ENCODE results near the gene OVAAL. TPM values are rescaled to one million over a fixed set of nuclear protein-coding genes. Genes with fewer than 3 reads are reported as not detected.

OVAAL gene
- not detected for total RNA-seq

DNA sequence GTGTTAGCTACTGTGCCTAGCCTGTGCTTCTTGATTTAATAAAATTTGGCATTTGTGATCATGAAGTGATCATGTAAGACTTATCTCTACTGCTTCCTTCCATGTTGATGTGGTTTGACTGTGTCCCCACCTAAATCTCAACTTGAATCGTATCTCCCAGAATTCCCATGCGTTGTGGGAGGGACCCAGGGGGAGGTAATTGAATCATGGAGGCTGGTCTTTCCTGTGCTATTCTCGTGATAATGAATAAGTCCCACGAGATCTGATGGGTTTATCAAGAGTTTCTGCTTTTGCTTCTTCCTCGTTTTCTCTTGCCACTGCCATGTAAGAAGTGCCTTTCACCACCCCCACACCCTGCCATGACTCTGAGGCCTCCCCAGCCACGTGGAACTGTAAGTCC lies at the start of gene OVAAL:
Gene OVAAL, plus strand, starts transcription at position 301 of the 400 bp plus-strand sequence.
- no peak for TF ChIP-seq CTCF (IDR thresholded peaks at IDR 0.05)
- ATAC-seq (ENCODE audit: low FRiP score) (no peak), DNase-seq (ENCODE audit: low spot score) (no peak)

GRCh38 chr1:180510882-180511281 lies 47.9 kb upstream of the OVAAL start:
- ATAC-seq (ENCODE audit: low FRiP score) (no peak), DNase-seq (ENCODE audit: low spot score) (no peak)
- TF ChIP-seq CTCF (IDR thresholded peaks at IDR 0.05), result no peak

- ATAC-seq (ENCODE audit: low FRiP score), result no peak
- no peak for TF ChIP-seq CTCF (IDR thresholded peaks at IDR 0.05)
- DNase-seq (ENCODE audit: low spot score), result no peak
Observed at GRCh38 chr1:180513531-180513930, 45.2 kb upstream of the OVAAL start.

DNA sequence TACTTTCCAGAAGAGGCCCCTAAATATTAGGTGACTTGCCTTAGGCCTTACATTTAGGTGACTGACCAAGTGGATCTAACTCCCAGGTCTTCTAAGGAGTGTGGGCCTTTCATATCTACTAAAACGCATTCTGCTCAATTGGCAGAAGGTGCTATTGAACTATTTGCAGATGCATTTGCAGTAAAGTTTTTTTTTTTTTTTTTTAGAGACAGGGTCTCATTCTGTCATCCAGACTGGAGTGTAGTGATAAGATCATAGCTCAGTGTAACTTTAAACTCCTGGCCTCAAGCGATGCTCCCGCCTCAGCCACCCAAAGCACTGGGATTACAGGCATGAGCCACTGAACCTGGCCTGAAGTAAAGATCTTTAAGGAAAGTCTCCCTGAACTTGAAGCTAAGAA lies 43.4 kb upstream of the OVAAL start:
- no peak for ATAC-seq (ENCODE audit: low FRiP score)
- no peak for DNase-seq (ENCODE audit: low spot score)
- no peak for TF ChIP-seq CTCF (IDR thresholded peaks at IDR 0.05)

- no peak for DNase-seq (ENCODE audit: low spot score)
- peak in 2 of 3 donors; percentile 3 to 10 for TF ChIP-seq CTCF (IDR thresholded peaks at IDR 0.05)
- peak; percentile 88 for ATAC-seq (ENCODE audit: low FRiP score)
Observed at GRCh38 chr1:180515857-180516388, 42.8 kb upstream of the OVAAL start.

GRCh38 chr1:180519846-180520245 lies 38.9 kb upstream of the OVAAL start:
- no peak for ATAC-seq (ENCODE audit: low FRiP score)
- DNase-seq (ENCODE audit: low spot score), result no peak
- no peak for TF ChIP-seq CTCF (IDR thresholded peaks at IDR 0.05)

DNA sequence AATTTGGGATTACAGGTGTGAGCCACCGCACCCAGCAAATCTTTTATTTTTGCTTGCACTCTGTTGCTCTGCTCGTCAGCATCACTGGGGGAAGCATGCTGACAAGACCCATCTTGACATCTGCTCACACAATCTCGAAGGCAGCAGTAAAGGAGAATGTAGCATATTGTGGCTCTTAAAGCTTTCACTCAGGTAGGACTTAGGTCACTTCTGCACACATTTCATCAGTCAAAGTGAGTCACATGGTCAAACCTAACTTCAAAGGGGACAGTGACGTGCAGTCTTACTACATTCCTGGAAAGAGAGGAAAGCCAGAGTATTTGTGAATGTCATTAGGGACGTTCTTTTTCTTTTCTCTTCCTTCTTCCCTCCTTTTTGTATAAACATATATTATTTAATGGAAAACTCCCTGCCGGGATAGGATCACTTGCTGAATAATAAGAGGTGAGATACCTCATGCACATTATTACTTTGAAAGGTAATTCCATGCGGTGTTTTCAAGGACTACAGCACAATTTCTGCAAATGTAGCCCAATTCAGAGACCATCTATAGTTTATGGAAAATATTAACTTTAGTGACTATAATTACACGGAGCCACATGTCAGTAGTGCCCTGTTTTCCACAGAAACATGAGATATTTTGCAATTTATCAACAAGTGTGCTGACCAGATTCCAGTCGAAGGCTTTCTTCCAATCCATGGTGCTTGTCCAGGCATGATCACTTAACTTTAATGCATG lies 37.1 kb upstream of the OVAAL start:
- TF ChIP-seq CTCF (IDR thresholded peaks at IDR 0.05), result no peak
- DNase-seq (ENCODE audit: low spot score) (no peak), ATAC-seq (ENCODE audit: low FRiP score) (no peak)

All from omental fat pad (tissue), 4 donors.